Testis (tissue), 3 donors: ENCODE data around the gene PNPLA6. TPM values are rescaled to one million over a fixed set of nuclear protein-coding genes. Genes with fewer than 3 reads are reported as not detected.
"Not testable (repeated sequence)": the region's sequence is repeated elsewhere in the genome, so short reads cannot be mapped to it uniquely, and the experiment has no call there.

Experiments used
- DNase-seq: peaks from one replicate; pipeline ENCODE4 v3.0.0-alpha.2; 2019
- H3K27ac ChIP-seq, 2 donors: fragments of 200-600 bp; sonication (generic); one replicate each; pipeline ENCODE4 v1.5.1; 2019
- H3K27me3 ChIP-seq: fragments of 200-600 bp; sonication (generic); one replicate; pipeline ENCODE4 v1.5.1; 2019
- H3K36me3 ChIP-seq: fragments of 200-600 bp; sonication (generic); one replicate; pipeline ENCODE4 v1.5.1; 2017; ENCODE audit warnings: low read depth; ENCODE audit errors: missing control alignments
- H3K4me1 ChIP-seq: fragments of 200-600 bp; sonication (generic); one replicate; pipeline ENCODE4 v1.5.1; 2019
- H3K4me3 ChIP-seq, 2 donors: fragments of 200-600 bp; sonication (generic); one replicate each; pipeline ENCODE4 v1.5.1; 2017 to 2019
- H3K9me3 ChIP-seq: fragments of 200-600 bp; sonication (generic); one replicate; pipeline ENCODE4 v1.5.1; 2017
- POLR2A ChIP-seq: fragments of 450-650 bp; IDR thresholded peaks from one replicate; pipeline ENCODE4 v1.6.1; 2017; ENCODE audit warnings: antibody characterized with exemption, mild to moderate bottlenecking, moderate library complexity
- WGBS, 2 donors: methylation state at CpG; one replicate each; pipeline ENCODE4 v1.1.5; 2018; 5-methylcytosine and 5-hydroxymethylcytosine counted together
- intact Hi-C: fragments of 100-400 bp; cut with DNase I; formaldehyde crosslinking; loops from one replicate; pipeline ENCODE4 v1.15.1; 2023; ENCODE audit warnings: low total_unique reads
- polyA plus RNA-seq: library from polyadenylated mRNA; stranded (reverse); fragments of 350-450 nt; fragmentation: Illumina TruSeq; extraction: RNeasy Lipid Tissue Mini Kit (QIAGEN cat#74804); gene quantifications from one replicate; pipeline ENCODE4 v1.2.3, GENCODE V29; 2014; ENCODE audit warnings: low read depth, low replicate concordance; ENCODE audit not compliant: insufficient read depth
- total RNA-seq, 2 donors: library from RNA; depleted of rRNA; stranded (reverse); fragments of >200 nt; gene quantifications; one replicate each; pipeline ENCODE4 v1.2.3, GENCODE V29; 2016
- TF ChIP-seq, protein P1 (sequence below), 3 experiments: fragments of 450-650 bp in 2 of 3; fragments of 200-600 bp in 1 of 3; sonication (generic) in 1 of 3; IDR thresholded peaks; one replicate each; pipeline ENCODE4 v1.5.1; 2016 to 2019; ENCODE audit warnings: antibody characterized with exemption in 3 of 3, mild to moderate bottlenecking in 2 of 3, moderate library complexity in 1 of 3

PNPLA6 gene
- total and polyA plus RNA-seq, 3 donors from 2014 or later: 109 to 153 (median 143) TPM

DNA sequence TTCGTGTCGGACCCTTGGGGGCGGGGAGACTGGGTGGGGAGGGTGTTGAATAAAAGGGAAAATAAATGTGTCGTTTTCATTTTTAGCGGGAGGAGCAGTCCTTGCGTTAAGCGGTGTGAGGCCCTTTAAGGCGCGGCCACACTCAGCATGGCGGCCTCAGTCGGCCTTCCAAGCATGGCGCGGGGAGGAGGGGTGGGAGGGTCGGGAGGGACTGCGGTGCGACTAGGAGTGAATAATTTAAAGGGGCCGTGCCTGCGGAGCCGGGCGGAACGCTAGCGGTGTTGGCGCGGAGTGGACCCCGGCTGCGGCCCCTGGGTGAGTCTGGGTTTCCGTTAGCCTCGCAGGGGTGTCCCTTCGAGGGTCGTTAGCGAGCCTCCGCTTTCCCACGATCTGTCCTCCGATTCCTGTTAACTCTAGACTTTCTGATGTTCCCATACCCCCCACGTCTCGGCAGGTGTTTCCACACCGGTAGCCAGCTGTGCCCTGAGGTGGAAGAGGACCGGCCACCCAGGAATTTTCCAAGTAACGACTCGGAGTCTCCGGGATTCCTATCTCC lies 1.5 kb upstream of the PNPLA6 start:
- no peak for TF ChIP-seq POLR2A
- TF ChIP-seq, protein P1, sequence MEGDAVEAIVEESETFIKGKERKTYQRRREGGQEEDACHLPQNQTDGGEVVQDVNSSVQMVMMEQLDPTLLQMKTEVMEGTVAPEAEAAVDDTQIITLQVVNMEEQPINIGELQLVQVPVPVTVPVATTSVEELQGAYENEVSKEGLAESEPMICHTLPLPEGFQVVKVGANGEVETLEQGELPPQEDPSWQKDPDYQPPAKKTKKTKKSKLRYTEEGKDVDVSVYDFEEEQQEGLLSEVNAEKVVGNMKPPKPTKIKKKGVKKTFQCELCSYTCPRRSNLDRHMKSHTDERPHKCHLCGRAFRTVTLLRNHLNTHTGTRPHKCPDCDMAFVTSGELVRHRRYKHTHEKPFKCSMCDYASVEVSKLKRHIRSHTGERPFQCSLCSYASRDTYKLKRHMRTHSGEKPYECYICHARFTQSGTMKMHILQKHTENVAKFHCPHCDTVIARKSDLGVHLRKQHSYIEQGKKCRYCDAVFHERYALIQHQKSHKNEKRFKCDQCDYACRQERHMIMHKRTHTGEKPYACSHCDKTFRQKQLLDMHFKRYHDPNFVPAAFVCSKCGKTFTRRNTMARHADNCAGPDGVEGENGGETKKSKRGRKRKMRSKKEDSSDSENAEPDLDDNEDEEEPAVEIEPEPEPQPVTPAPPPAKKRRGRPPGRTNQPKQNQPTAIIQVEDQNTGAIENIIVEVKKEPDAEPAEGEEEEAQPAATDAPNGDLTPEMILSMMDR (IDR thresholded peaks at IDR 0.05): no peak

DNA sequence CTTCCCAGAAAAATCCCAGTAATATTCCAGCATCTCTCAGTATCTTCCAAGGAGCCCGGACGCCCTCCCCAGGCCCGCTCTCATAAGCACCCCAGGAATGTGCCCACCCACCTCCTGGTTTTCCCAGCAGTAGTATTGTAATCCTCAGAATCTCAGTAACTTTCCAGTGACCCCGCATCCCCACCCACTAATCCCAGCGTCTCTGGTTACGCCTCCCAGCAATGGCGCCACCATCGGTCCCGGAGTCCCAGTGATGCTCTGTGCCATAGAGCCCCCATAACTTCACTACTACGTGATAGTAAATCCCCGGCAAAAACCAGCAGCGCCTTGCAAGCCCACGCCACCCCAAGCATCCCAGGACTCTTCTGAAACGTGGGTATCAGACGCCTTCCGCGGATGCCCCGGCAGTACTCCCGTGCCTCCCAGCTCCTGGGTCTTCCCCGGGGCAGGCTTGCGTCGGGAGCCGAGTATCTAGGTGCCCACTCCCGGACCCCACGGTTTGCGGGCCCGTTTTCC lies 928 bp upstream of the PNPLA6 start:
- Histone ChIP-seq H3K9me3 (no peaks in the 10 kb centered on the region), H3K27ac (peak overlapping the region; percentile 92 to 93), H3K4me1 (peaks cover 7% of the 10 kb centered on the region), H3K4me3 (peak overlapping the region; percentile 60 to 85), H3K27me3 (no peaks in the 10 kb centered on the region), H3K36me3 (no peaks in the 10 kb centered on the region)
- 1% methylated on average over 19 to 24 of the region's 27 CpGs for WGBS, 2 donors
- peak; percentile 79 for DNase-seq
- intact Hi-C loops: no loop called here
- TF ChIP-seq POLR2A: no peak
- TF ChIP-seq, protein P1 (IDR thresholded peaks at IDR 0.05): peak in 1 of 3 experiments; percentile 4

More for the DNA sequence above, 1.5 kb upstream of the PNPLA6 start:
- intact Hi-C loops: no loop called here
- Histone ChIP-seq H3K27me3 (no peaks in the 10 kb centered on the region), H3K4me3 (peak overlapping the region; percentile 60 to 85), H3K9me3 (no peaks in the 10 kb centered on the region), H3K4me1 (peaks cover 7% of the 10 kb centered on the region), H3K36me3 (no peaks in the 10 kb centered on the region), H3K27ac (peak overlapping the region; percentile 92 to 93)
- peak; percentile 94 for DNase-seq
- 0 to 1% methylated on average over 29 to 41 of the region's 41 CpGs for WGBS, 2 donors

DNA sequence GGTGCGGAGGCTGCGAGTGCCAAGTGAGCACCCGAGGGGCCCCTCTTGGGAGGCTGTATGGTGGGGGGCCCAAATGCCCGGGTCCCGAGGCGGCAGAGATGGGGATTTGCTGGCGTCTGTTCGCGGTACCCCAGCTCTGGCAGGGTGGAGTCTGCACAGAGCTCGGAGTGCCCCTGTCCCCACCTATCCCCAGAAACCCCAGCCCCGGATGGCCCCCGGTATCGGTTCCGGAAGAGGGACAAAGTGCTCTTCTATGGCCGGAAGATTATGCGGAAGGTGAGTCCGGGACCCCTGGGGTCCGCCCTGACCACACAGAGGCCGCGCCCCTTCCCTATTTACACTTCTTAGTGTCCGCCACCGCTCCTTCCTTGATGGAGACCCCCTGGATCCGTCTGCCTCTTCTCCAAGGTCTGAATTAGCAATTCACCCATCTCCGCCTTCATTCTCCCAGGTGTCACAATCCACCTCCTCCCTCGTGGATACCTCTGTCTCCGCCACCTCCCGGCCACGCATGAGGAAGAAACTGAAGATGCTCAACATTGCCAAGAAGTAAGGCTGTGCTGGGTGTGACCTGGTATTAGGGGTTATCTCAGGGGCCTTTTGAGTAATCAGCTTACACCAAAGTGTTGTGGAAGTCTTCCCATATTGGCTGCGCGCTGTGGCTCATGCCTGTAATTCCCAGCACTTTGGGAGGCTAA lies 630 bp downstream of the PNPLA6 start:
- peak overlapping the region; percentile 60 to 85 for H3K4me3 ChIP-seq
- DNase-seq: no peak
- no peaks in the 10 kb centered on the region for H3K27me3 ChIP-seq
- H3K4me1 ChIP-seq: peaks cover 7% of the 10 kb centered on the region
- peak overlapping the region; percentile 26 to 92 for H3K27ac ChIP-seq
- intact Hi-C loops: no loop called here
- TF ChIP-seq POLR2A: no peak
- TF ChIP-seq, protein P1 (IDR thresholded peaks at IDR 0.05): no peak
- no peaks in the 10 kb centered on the region for H3K9me3 ChIP-seq
- 18 to 38% methylated on average over 14 to 30 of the region's 30 CpGs for WGBS, 2 donors
- no peaks in the 10 kb centered on the region for H3K36me3 ChIP-seq

DNA sequence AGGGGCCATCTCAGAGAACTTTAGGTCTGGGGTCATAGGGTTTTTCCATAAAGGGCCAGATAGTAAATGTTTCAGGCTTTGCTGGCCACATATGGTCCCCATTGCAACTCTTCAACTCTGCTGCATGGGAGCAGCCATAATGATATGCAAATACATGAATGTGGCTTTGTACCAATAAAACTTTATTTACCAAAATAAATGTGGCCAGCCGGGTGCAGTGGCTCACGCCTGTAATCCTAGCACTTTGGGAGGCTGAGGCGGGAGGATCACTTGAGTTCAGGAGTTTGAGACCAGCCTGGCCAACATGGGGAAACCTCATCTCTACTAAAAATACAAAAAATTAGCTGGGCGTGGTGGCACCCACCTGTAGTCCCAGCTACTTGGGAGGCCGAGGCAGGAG lies 3.5 kb downstream of the PNPLA6 start:
- WGBS, 2 donors: 90 to 96% methylated on average over 5 of the region's 5 CpGs
- DNase-seq, H3K36me3 ChIP-seq, H3K27me3 ChIP-seq, H3K4me3 ChIP-seq, H3K4me1 ChIP-seq, H3K27ac ChIP-seq, H3K9me3 ChIP-seq, intact Hi-C loops: not testable (repeated sequence)

DNA sequence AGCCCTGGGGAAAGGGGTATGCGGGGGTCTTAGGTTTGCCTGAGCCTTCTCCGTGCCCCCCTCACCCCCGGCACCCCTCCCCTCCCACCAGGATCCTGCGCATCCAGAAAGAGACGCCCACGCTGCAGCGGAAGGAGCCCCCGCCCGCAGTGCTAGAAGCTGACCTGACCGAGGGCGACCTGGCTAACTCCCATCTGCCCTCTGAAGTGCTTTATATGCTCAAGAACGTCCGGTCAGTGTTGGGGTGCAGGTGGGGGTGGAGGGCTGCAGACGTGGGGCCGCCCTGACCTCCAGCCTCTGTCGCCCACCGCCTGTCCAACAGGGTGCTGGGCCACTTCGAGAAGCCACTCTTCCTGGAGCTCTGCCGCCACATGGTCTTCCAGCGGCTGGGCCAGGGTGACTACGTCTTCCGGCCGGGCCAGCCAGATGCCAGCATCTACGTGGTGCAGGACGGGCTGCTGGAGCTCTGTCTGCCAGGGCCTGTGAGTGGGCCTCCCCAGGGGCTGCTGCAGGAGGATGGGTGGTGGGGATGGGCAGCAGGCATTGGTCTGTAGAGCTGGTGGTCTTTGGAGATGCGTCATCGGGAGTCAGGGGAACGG lies 4.4 kb downstream of the PNPLA6 start:
- Histone ChIP-seq H3K36me3 (no peaks in the 10 kb centered on the region), H3K27me3 (no peaks in the 10 kb centered on the region), H3K4me3 (no peak overlapping the region), H3K9me3 (no peaks in the 10 kb centered on the region), H3K4me1 (no peaks in the 10 kb centered on the region), H3K27ac (no peak overlapping the region)
- intact Hi-C loops: no loop called here
- DNase-seq: no peak
- no peak for TF ChIP-seq POLR2A
- TF ChIP-seq, protein P1 (IDR thresholded peaks at IDR 0.05): no peak
- 86 to 97% methylated on average over 6 to 28 of the region's 28 CpGs for WGBS, 2 donors
